HG03342 (cell line): Measurements from ENCODE around the gene SERPINE3.
A peak's percentile ranks its signal among the peaks of the same experiment; 100 is the strongest.

Source experiments
- ATAC-seq: cut with Tn5 transposase; IDR thresholded peaks from one replicate; pipeline ENCODE4 v1.9.1; 2021; ENCODE audit warnings: mild to moderate bottlenecking, moderate library complexity; ENCODE audit not compliant: unreplicated experiment

Gene SERPINE3

GRCh38 chr13:51360489-51360888 is 21.0 kb downstream of the SERPINE3 start:
- ATAC-seq = no peak

GRCh38 chr13:51361106-51361505 is 21.6 kb downstream of the SERPINE3 start:
- no peak for ATAC-seq

- ATAC-seq = no peak
Observed at GRCh38 chr13:51363625-51364024, 24.1 kb downstream of the SERPINE3 start.

GRCh38 chr13:51364404-51365008 is 25.0 kb downstream of the SERPINE3 start:
- no peak for ATAC-seq

- ATAC-seq = no peak
Observed at GRCh38 chr13:51370116-51370515, 30.6 kb downstream of the SERPINE3 start.

GRCh38 chr13:51370811-51371210 is 31.3 kb downstream of the SERPINE3 start:
- no peak for ATAC-seq

GRCh38 chr13:51371768-51372399 is 32.4 kb downstream of the SERPINE3 start:
- no peak for ATAC-seq

- no peak for ATAC-seq
Observed at GRCh38 chr13:51373451-51373850, 34.0 kb downstream of the SERPINE3 start.

GRCh38 chr13:51380269-51380668 is 40.8 kb downstream of the SERPINE3 start:
- no peak for ATAC-seq

GRCh38 chr13:51385114-51385513 is 45.6 kb downstream of the SERPINE3 start:
- ATAC-seq = no peak

GRCh38 chr13:51394724-51395123 is 55.2 kb downstream of the SERPINE3 start:
- no peak for ATAC-seq

- peak; percentile 85 for ATAC-seq
Observed at GRCh38 chr13:51396352-51396751, 56.9 kb downstream of the SERPINE3 start.

GRCh38 chr13:51397262-51397941 is 57.9 kb downstream of the SERPINE3 start:
- no peak for ATAC-seq

GRCh38 chr13:51405176-51405575 is 65.7 kb downstream of the SERPINE3 start:
- ATAC-seq = no peak

- no peak for ATAC-seq
Observed at GRCh38 chr13:51412431-51412830, 72.9 kb downstream of the SERPINE3 start.
